Activated CD8-positive, alpha-beta memory T cell treated with anti-CD3 and anti-CD28 coated beads, Interleukin-2, amount 50 U/mL, for 4 hours (primary cell): ENCODE measurements around the gene ALKBH2.

ENCODE experiments used
- DNase-seq: peaks from one replicate; pipeline ENCODE4 v3.0.0-alpha.2; 2020

The ALKBH2 gene

GRCh38 chr12:109093022-109093918 lies at the start of gene ALKBH2:
Gene ALKBH2 (minus strand): TSS chr12:109093472. CDS start chr12:109092786, 686 bp downstream.
- DNase-seq: peak; percentile 96

- no peak for DNase-seq
Measured at GRCh38 chr12:109140560-109140959, 47.3 kb upstream of the ALKBH2 start.

GRCh38 chr12:109139791-109140190 lies 46.5 kb upstream of the ALKBH2 start:
- no peak for DNase-seq

DNA sequence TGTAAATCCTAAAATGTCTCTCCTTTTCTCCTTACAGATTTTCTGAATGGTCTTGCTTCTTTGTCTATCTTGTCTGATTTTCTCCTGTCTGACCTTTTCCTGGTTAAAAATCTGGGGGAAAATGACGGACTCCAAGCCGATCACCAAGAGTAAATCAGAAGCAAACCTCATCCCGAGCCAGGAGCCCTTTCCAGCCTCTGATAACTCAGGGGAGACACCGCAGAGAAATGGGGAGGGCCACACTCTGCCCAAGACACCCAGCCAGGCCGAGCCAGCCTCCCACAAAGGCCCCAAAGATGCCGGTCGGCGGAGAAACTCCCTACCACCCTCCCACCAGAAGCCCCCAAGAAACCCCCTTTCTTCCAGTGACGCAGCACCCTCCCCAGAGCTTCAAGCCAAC lies 46.1 kb upstream of the ALKBH2 start:
- no peak for DNase-seq

- no peak for DNase-seq
Measured at GRCh38 chr12:109137055-109137454, 43.8 kb upstream of the ALKBH2 start.

- DNase-seq: no peak
Measured at GRCh38 chr12:109134186-109134917, 41.1 kb upstream of the ALKBH2 start.

GRCh38 chr12:109131154-109132050 lies 38.1 kb upstream of the ALKBH2 start:
- no peak for DNase-seq

- no peak for DNase-seq
Measured at GRCh38 chr12:109130297-109131153, 37.3 kb upstream of the ALKBH2 start.

DNA sequence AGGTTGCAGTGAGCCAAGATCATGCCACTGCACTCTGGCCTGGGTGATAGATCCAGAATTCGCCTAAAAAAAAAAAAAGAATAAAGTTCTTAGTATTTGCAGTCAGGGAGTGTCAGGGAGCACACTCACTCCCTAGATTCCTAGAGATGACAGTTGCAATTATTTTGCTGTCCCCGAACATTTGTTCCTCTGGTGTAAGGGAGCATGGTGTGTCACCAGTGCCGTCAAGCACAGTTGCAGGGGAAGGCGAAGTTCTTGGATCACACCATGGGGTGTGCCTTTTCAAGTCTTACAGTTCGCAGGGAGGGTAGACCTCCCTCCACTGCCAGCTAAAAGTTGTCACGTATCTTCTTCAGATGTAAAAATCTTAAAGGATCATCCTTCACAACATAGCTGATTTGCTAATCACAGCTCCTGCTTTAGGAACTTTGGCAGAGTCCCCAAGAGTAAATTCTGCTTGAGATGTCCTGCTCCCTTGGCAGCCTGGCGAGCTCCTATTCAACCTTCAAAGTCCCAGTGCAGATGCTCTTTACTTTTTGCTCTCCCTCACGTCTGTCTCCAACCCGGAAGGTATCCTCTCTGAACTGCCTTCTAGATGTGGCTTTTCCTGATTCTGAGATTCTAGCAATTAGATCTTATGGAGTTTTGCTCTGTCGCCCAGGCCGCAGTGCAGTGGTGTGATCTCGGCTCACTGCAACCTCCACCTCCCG lies 34.4 kb upstream of the ALKBH2 start:
- no peak for DNase-seq

DNA sequence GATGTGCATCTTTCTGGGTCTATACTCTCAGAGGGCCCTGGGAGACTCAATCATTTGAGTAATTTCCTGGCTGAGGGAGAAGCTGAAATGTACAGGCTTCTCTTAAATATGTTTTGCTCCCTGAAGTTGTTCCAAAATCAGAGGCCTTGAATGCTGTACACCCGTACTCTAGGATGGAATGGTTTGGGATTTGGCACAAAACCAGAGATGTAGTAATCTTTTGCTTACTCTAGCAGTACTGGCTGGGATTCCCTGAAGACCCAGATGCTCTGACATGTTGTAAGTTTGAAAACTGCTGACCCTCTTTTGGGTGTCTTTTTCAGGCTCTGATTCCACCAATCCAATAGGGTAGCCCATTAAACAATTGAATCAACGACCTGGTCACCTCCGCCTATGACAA lies 33.5 kb upstream of the ALKBH2 start:
- DNase-seq: no peak

DNA sequence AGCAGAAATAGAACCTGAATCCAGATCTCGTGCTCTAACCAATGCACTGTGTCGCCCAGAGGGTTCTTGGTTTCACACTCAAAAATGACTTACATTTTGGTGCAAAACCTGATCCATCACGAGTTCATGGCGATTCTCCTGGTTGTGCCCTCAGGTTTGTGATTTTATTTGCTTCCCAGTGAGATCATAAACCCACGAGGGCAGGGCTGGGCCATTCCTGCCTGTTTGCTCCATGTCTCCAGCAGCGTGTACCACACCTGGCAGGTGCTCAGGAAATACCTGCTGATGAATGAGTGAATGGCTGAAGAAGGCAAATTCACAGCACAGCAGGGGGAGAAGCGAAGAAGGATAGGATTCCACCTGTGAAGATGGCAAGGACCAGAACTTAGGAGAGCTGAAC lies 32.5 kb upstream of the ALKBH2 start:
- DNase-seq: no peak

- DNase-seq: no peak
Measured at GRCh38 chr12:109124878-109125648, 31.8 kb upstream of the ALKBH2 start.

DNA sequence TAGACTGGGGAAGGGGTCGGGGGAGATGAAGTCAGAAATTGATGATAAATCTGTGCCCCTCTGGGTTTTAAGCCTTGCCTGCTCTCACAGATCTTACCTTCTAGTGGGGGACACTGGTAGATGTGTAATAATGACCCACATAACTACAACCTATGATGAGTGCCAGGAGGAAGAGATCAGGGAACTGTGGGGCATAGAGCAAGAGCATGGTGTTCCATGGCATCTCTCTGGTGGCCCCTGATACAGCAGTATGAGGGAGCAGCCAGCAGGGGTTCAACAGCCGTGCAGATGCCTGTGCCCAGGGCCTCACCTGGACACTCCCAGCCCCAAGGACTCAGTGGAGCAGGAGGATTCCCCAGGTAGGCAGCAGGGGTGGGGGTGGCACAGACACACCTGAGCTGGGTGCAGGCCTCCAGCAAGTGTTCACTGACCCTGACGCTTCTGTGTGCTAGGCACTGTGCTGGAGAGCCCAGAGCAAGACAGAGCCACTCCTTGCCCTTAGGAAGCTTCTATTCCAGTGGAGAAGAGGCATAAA lies 28.1 kb upstream of the ALKBH2 start:
- no peak for DNase-seq

DNA sequence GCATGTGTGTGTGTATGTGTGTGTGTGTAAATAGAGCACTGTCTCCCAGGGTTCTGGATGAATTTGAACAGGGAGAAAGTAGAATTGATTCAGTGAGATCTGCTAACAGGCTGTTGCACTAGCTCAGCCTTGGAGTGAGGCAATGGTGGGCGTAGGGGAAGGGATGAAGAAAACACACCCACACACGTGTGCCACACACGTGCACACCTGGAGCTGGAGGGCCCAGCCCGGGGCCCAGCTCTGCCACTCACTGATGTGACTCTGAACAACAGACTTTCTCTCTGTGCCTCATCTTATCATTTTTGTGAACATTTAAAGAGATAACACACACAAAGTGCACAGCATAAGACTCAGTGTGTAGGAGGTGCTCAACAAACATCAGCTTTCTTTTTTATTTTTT lies 27.3 kb upstream of the ALKBH2 start:
- no peak for DNase-seq

GRCh38 chr12:109120095-109120494 lies 26.8 kb upstream of the ALKBH2 start:
- no peak for DNase-seq

DNA sequence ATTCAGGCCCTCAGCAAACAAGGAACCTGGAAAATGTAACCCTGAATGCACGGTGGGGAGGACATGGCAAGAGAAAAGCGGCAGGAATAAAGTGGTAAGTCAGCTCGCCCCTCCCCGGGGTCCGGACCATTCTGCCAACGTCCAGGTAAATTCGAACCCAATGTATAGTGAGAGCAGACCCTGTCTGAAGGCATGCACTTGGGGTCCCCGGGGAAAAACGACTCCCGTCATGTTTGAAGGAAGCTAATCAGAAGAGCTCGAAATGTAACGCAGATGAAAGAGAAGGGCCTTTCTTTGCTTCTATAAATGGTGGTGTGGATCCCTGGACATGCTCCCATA lies 23.3 kb upstream of the ALKBH2 start:
- DNase-seq: no peak

GRCh38 chr12:109115758-109116610 lies 22.7 kb upstream of the ALKBH2 start, which contains the start of gene ACACB:
Gene ACACB (plus strand): TSS chr12:109116587. CDS start chr12:109139406, 22,819 bp downstream.
- DNase-seq: no peak

GRCh38 chr12:109115404-109115757 lies 22.1 kb upstream of the ALKBH2 start:
- no peak for DNase-seq

DNA sequence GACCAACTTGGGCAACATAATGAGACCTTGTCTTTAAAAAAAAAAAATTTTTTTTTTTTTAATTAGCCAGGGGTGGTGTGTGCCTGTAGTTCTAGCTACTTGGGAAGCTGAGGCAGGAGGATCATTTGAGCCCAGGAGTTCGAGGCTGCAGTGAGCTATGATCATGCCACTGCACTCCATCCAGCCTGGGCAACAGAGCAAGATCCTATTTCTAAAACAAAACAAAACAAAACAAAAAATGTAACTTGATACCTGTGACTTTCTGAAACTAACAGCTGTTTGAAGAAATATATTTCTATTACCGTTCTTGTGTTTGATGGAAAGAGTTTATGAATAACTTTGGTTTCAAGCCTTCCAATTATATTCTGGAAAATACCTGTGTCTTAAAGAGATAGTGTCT lies 21.4 kb upstream of the ALKBH2 start:
- no peak for DNase-seq
